Measurements from ENCODE around the gene SLC6A9.
A peak's percentile ranks its signal among the peaks of the same experiment; 100 is the strongest.

The SLC6A9 gene

DNA sequence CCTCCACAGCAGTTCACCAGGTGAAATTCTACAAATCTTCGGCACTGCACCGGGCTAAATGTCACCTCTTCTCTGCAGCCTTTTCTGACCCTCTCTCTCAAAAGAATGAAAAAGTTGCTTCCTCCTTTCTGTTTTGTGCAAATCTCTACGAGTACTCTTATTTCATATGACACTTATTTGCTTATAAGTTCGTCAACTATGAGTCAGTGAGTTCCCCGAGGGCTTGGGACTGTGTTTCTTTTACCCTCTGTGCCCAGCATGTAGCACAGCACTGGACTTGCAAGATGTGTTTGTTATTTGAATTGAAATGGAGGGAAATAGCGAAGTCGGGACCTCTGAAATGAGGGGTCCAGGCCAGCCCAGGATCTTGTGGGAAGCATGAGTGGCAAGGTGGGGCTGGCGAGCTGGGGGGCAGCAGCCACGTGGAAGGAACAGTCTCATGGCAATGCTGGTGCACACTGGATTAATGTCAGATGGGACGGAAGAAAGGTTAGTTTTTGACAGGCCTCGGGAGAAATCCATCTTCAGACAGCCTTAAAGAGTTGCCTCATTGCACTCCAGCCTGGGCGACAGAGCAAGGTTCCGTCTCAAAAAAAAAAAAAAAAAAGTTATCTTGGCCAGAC lies 6.2 kb downstream of the SLC6A9 start:
- Histone ChIP-seq H3K27me3 (replicated peaks; ENCODE audit: control insufficient read depth, insufficient read depth, low read length) (no peaks in the 10 kb centered on the region), H3K9me3 (ENCODE audit: control insufficient read depth, low read length) (no peaks in the 10 kb centered on the region), H3K4me3 (ENCODE audit: low read length) (no peak overlapping the region), H3K4me1 (ENCODE audit: control insufficient read depth, insufficient read depth, low read length) (peaks cover 7% of the 10 kb centered on the region), H3K9ac (ENCODE audit: low read length) (no peak overlapping the region), H3K36me3 (ENCODE audit: control insufficient read depth, insufficient read depth, low read length, severe bottlenecking) (peaks cover 17% of the 10 kb centered on the region)
- DNase-seq (ENCODE audit: low read depth), result no peak

DNA sequence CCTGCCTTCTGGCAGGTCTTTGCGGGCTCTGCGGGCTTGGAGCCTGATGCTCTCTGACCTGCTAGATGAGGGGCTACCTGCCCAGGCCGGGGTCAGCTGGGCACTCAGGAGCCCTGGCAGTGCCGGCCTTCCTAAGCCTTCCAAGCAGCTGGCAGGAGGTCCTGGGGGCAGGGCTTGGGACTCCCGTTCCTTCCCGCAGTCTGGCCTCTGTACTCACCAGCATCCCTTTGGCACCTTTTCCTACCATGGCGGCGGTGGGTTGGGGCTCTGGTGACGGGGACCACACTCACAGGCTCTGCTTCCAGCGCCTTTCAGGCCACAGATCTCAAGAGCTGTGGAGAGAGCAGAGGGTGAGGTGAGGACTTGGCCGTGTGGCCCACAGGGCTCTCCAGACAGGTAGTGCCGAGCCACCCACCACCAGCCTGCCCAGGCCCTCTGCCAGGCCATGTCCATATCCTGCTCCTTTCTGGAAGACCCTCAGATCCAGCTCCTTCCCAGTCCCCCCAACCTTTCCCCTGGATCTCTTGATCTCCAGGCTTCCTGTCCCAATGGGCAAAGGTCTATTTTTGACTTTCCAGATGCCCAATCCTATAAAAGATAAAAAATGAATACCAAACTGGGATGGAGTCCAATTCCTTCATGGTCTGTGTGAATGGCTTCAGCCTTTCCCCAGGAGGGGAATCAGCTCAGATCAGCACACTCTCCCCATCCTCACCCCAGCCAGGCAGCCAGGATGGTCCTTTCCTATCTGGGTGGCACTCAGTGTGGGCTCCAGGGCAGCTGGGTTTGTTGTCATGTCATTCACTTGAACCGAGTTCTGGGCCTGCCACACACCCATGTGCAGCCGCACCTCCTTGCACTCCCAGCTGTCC lies 7.0 kb downstream of the SLC6A9 start:
- Histone ChIP-seq H3K9ac (ENCODE audit: low read length) (no peak overlapping the region), H3K4me1 (ENCODE audit: control insufficient read depth, insufficient read depth, low read length) (peaks cover 3% of the 10 kb centered on the region), H3K36me3 (ENCODE audit: control insufficient read depth, insufficient read depth, low read length, severe bottlenecking) (peaks cover 17% of the 10 kb centered on the region), H3K4me3 (ENCODE audit: low read length) (no peak overlapping the region), H3K9me3 (ENCODE audit: control insufficient read depth, low read length) (no peaks in the 10 kb centered on the region), H3K27me3 (replicated peaks; ENCODE audit: control insufficient read depth, insufficient read depth, low read length) (no peaks in the 10 kb centered on the region)
- no peak for DNase-seq (ENCODE audit: low read depth)

DNA sequence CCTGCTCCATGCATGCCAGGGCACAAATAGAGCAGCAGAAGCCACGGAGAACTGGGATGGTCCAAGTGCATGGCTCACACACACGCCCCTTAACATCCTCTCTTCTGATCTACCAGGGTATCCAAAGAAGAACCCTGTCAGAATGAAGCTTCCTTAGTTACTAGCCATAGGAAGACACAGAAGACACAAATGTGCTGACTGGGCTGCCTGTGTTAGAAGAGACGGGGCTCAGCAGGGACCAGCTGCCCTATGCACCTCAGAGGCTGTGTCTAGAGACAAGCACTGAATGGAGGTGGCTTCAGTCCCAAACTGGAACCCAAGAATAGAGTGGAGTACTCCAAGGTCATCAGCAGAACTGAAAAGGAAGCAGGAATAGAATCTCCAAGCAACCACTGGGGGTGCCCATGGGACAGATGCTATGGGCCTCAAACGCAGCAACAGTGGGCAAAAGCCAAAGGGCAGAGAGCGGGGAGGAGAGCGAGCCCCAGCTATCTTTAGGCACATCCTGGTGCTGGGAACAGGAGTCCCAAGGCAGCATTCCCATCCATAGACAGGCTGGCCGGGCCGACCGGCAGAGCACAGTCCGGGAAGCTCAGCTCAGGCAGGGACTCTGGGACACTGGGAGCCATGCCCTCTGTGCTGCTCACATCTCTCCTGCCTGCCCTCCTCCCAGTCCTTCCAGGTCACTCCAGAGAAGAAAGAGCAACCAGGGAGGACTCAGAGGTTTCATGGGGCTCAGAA lies 9.5 kb downstream of the SLC6A9 start:
- no peak for DNase-seq (ENCODE audit: low read depth)
- Histone ChIP-seq H3K27me3 (replicated peaks; ENCODE audit: control insufficient read depth, insufficient read depth, low read length) (no peaks in the 10 kb centered on the region), H3K4me3 (ENCODE audit: low read length) (no peak overlapping the region), H3K36me3 (ENCODE audit: control insufficient read depth, insufficient read depth, low read length, severe bottlenecking) (peaks cover 17% of the 10 kb centered on the region), H3K9me3 (ENCODE audit: control insufficient read depth, low read length) (no peaks in the 10 kb centered on the region), H3K9ac (ENCODE audit: low read length) (no peak overlapping the region), H3K4me1 (ENCODE audit: control insufficient read depth, insufficient read depth, low read length) (no peaks in the 10 kb centered on the region)

DNA sequence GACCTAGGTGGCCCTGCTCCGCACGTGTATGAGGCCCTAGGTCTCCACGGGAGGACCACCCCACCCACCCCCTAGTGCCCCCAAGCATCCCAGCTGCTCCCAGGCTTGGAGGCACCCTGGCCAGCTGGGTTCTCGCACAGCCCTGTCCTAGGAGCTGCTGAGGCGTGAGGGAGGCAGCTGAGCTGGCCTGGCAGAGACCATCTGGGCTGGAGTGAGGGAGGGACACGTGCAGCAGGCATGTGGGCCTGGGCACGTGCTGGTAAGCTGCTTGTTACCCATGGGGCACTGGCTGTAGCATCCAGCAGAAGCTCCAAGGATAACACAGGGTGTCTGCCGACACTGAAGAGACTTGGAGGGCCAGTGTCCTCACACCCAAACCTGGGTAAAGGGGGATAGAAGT lies 10.1 kb downstream of the SLC6A9 start:
- no peak overlapping the region for H3K9ac ChIP-seq (ENCODE audit: low read length)
- peaks cover 17% of the 10 kb centered on the region for H3K36me3 ChIP-seq (ENCODE audit: control insufficient read depth, insufficient read depth, low read length, severe bottlenecking)
- H3K4me3 ChIP-seq (ENCODE audit: low read length), result no peak overlapping the region
- no peaks in the 10 kb centered on the region for H3K27me3 ChIP-seq (replicated peaks; ENCODE audit: control insufficient read depth, insufficient read depth, low read length)
- no peak for DNase-seq (ENCODE audit: low read depth)
- no peaks in the 10 kb centered on the region for H3K4me1 ChIP-seq (ENCODE audit: control insufficient read depth, insufficient read depth, low read length)
- H3K9me3 ChIP-seq (ENCODE audit: control insufficient read depth, low read length), result no peaks in the 10 kb centered on the region

DNA sequence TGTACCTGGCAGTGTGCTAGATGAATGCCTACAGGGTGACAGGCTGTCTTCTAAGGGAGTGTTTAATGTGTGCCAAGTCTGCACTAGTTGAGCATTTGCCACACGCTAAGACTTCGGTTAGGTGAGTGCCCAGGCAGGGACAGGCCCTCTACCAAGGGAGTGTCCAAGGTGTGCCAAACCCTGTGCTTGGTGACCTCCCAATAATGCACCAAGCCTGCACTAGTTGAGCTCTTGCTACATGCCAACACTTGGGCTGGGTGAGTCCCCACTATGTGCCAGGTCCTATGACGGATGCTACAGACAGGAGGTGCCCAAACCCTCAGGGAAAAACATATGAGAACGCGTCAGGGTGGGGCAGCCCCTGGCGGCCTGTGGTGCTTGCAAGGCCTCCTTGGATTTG lies 10.8 kb downstream of the SLC6A9 start:
- Histone ChIP-seq H3K9ac (ENCODE audit: low read length) (no peak overlapping the region), H3K4me1 (ENCODE audit: control insufficient read depth, insufficient read depth, low read length) (peaks cover 3% of the 10 kb centered on the region), H3K4me3 (ENCODE audit: low read length) (no peak overlapping the region), H3K36me3 (ENCODE audit: control insufficient read depth, insufficient read depth, low read length, severe bottlenecking) (peaks cover 17% of the 10 kb centered on the region), H3K27me3 (replicated peaks; ENCODE audit: control insufficient read depth, insufficient read depth, low read length) (no peaks in the 10 kb centered on the region), H3K9me3 (ENCODE audit: control insufficient read depth, low read length) (no peaks in the 10 kb centered on the region)
- no peak for DNase-seq (ENCODE audit: low read depth)

DNA sequence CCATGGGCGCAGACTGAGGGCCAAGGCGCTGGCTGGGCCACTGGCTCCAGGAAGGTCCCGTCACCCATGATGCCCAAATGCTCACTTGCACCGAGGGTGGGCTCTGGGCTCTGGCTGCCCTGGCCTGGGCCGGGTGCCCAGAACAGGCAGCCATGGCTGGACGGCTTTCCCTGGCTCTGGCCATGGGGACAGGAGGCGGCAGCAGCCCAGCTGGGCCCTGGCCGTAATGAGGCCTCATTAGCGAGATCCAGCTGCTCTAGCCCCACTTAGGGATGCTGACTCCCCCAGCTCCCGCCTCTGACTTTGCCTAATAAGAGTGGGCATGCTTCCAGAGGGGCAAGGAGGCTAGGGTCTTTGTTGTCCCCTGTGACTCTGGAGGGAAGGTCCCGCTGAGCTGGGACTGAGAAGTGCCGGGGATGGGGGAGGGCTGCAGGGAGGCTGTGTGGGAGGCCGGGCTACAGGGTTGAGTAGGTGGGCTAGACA lies 11.8 kb downstream of the SLC6A9 start:
- Histone ChIP-seq H3K9me3 (ENCODE audit: control insufficient read depth, low read length) (no peaks in the 10 kb centered on the region), H3K4me1 (ENCODE audit: control insufficient read depth, insufficient read depth, low read length) (peaks cover 8% of the 10 kb centered on the region), H3K27me3 (replicated peaks; ENCODE audit: control insufficient read depth, insufficient read depth, low read length) (no peaks in the 10 kb centered on the region), H3K4me3 (ENCODE audit: low read length) (no peak overlapping the region), H3K36me3 (ENCODE audit: control insufficient read depth, insufficient read depth, low read length, severe bottlenecking) (peaks cover 17% of the 10 kb centered on the region), H3K9ac (ENCODE audit: low read length) (no peak overlapping the region)
- DNase-seq (ENCODE audit: low read depth), result no peak

DNA sequence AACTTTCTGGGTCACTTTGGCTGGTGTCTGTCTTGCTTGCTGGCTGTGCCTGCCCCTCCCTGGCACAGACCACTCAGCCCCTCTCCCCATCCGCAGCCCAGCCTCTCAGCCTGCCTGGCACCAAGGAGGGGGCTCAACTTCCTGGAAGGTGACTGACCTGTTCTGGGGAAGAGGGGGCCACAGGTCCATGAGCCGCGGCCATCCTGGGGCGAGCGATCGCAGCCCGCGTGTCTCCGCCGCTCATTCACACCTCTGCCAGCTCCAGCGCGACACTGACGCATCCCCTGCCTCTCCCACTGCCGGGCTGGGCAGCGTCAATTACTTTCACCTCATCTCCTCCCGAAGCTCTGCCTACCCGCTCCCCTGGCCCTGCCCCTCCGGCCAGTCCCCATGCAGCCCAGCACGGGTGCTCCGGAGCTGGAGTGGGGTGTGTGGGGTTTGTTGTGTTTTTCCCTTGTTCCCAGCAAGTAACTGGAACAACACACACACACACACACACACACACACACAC lies 14.3 kb downstream of the SLC6A9 start:
- Histone ChIP-seq H3K27me3 (replicated peaks; ENCODE audit: control insufficient read depth, insufficient read depth, low read length) (no peaks in the 10 kb centered on the region), H3K9me3 (ENCODE audit: control insufficient read depth, low read length) (no peaks in the 10 kb centered on the region), H3K4me3 (ENCODE audit: low read length) (no peak overlapping the region), H3K4me1 (ENCODE audit: control insufficient read depth, insufficient read depth, low read length) (peaks cover 8% of the 10 kb centered on the region), H3K9ac (ENCODE audit: low read length) (no peak overlapping the region), H3K36me3 (ENCODE audit: control insufficient read depth, insufficient read depth, low read length, severe bottlenecking) (peaks cover 8% of the 10 kb centered on the region)
- no peak for DNase-seq (ENCODE audit: low read depth)

DNA sequence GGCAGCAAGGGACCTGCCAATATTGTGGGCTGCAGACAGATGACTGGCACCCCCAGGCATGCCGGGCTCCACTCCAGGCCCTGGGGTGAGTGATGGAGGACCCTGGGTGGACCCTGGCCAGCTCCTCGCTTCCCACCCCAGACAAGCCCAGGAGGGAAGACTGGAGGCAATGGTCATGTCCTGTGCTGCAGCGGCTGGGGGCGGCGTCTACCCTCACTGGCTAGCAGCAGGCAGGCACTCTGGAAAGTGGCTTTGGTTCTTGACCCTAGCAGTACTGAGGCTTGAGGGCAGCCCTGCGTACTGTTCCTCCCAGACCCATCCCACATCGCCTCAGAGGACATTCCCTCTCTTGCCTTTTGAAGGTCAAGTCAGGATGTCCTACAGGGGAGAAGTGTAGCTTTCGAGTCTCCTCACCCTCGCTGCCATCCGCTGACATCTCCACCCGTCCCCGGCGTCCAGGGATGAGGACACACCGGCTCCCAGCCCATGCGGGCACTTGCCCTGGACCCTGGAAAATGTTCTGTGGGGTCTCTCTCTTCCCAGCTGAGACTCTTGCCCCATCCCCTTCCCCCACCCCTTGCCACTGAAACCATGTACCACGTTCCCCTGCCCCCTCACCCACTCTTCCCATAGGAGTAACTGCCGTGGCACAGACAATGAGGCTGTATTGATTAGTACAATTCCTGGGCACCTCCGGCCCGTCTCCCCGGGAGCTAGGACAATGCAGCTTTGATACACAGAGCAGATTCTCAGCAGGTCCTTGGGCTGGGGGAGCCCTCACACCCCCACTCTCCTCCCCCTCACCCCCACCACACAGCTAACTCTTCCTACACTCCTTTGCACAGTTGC lies 15.0 kb downstream of the SLC6A9 start:
- Histone ChIP-seq H3K4me3 (ENCODE audit: low read length) (no peak overlapping the region), H3K9ac (ENCODE audit: low read length) (no peak overlapping the region), H3K9me3 (ENCODE audit: control insufficient read depth, low read length) (no peaks in the 10 kb centered on the region), H3K27me3 (replicated peaks; ENCODE audit: control insufficient read depth, insufficient read depth, low read length) (no peaks in the 10 kb centered on the region), H3K36me3 (ENCODE audit: control insufficient read depth, insufficient read depth, low read length, severe bottlenecking) (peaks cover 1% of the 10 kb centered on the region), H3K4me1 (ENCODE audit: control insufficient read depth, insufficient read depth, low read length) (peaks cover 8% of the 10 kb centered on the region)
- no peak for DNase-seq (ENCODE audit: low read depth)

DNA sequence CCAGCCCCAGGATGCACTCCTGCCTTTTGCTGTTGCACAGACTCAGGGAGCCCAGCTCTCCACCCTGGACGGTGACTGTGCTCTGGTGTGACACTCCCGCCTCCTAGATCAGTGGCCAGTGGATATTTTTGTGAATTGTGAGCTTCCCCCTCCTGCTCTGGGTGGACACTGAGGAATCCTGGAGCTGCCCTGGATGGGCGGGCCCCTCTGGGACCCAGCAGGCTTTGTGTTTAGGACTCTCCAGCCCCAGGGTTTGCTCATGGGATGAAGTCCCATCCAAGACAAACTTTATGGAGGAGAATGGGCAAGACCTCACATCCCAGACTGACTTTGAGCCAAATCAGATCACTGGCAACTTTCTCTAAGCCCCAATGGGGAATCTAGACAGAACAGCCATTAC lies 16.1 kb downstream of the SLC6A9 start:
- H3K4me1 ChIP-seq (ENCODE audit: control insufficient read depth, insufficient read depth, low read length), result peaks cover 8% of the 10 kb centered on the region
- DNase-seq (ENCODE audit: low read depth), result no peak

DNA sequence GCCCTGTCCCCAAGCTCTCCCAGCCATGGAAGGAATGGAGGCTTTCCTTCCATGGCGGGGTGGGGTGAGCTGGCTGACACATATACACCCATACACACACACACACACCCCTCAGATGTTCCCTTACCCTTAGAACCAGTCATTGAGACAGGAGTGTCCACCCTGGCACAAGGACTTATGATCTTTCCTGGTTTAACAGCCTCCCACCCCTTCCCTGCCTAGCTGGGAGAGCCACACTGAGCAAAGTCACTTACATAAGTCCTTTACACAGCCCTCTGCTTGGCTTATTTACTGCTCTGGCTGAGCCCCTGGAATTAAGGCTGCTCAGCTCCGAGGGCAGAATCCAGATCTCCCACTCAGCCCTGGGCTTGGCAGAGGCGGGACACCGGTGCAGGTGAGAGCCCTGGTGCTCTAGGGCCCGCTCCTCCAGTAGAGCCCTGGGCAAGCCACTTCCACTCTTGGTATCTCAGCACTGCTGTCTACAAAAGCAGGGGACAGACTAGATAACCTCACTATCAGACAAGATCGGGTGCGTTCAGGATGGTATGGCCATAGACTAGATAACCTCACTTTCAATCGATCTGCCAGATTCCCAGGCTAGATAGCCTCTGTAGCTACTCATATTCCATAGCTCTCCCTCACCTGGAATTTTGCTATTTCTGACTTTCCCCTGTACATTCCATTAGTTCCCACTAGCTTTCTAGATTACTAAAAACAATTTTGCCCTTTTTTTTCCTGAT lies 16.7 kb downstream of the SLC6A9 start:
- no peak overlapping the region for H3K4me3 ChIP-seq (ENCODE audit: low read length)
- no peaks in the 10 kb centered on the region for H3K27me3 ChIP-seq (replicated peaks; ENCODE audit: control insufficient read depth, insufficient read depth, low read length)
- H3K4me1 ChIP-seq (ENCODE audit: control insufficient read depth, insufficient read depth, low read length), result peaks cover 8% of the 10 kb centered on the region
- DNase-seq (ENCODE audit: low read depth), result no peak
- no peaks in the 10 kb centered on the region for H3K9me3 ChIP-seq (ENCODE audit: control insufficient read depth, low read length)
- H3K9ac ChIP-seq (ENCODE audit: low read length), result peak overlapping the region; percentile 20
- H3K36me3 ChIP-seq (ENCODE audit: control insufficient read depth, insufficient read depth, low read length, severe bottlenecking), result no peaks in the 10 kb centered on the region

More for the DNA sequence above, 16.1 kb downstream of the SLC6A9 start:
- Histone ChIP-seq H3K36me3 (ENCODE audit: control insufficient read depth, insufficient read depth, low read length, severe bottlenecking) (no peaks in the 10 kb centered on the region), H3K27me3 (replicated peaks; ENCODE audit: control insufficient read depth, insufficient read depth, low read length) (no peaks in the 10 kb centered on the region), H3K9ac (ENCODE audit: low read length) (no peak overlapping the region), H3K9me3 (ENCODE audit: control insufficient read depth, low read length) (no peaks in the 10 kb centered on the region), H3K4me3 (ENCODE audit: low read length) (no peak overlapping the region)
